Muscle layer of colon (tissue), 2 donors: ENCODE data around the gene SDS.

Source experiments
- H3K27ac ChIP-seq: one replicate; pipeline ENCODE4 v1.7.0; 2013; ENCODE audit warnings: low read depth, mild to moderate bottlenecking, low read length, moderate library complexity
- H3K27me3 ChIP-seq, 2 donors: one replicate each; pipeline ENCODE4 v1.7.0; 2013; ENCODE audit warnings: low read length in 2 of 2, mild to moderate bottlenecking in 2 of 2; ENCODE audit not compliant: insufficient read depth in 2 of 2, control insufficient read depth in 1 of 2
- H3K36me3 ChIP-seq: one replicate; pipeline ENCODE4 v1.7.0; 2013; ENCODE audit warnings: mild to moderate bottlenecking, low read length; ENCODE audit not compliant: insufficient read depth
- H3K4me1 ChIP-seq: one replicate; pipeline ENCODE4 v1.7.0; 2013; ENCODE audit warnings: mild to moderate bottlenecking, low read length; ENCODE audit not compliant: insufficient read depth
- H3K4me3 ChIP-seq, 2 donors: one replicate each; pipeline ENCODE4 v1.7.0; 2013; ENCODE audit warnings: low read length in 2 of 2, low read depth in 1 of 2, mild to moderate bottlenecking in 1 of 2, moderate library complexity in 1 of 2
- H3K9ac ChIP-seq: one replicate; pipeline ENCODE4 v1.7.0; 2013; ENCODE audit warnings: low read length
- H3K9me3 ChIP-seq: one replicate; pipeline ENCODE4 v1.7.0; 2013; ENCODE audit warnings: mild to moderate bottlenecking, low read length
- donor health status: abdominal sarcoma.
- donor health status: Adenocarcinoma of cecum.

Gene SDS

GRCh38 chr12:113403435-113404415 is at the start of gene SDS:
Gene SDS, minus strand, starts transcription at chr12:113403887. Its CDS starts 4,179 bp downstream, at chr12:113399708.
- no peak within 1 kb of the TSS for H3K9ac ChIP-seq
- no peaks in the 10 kb centered on the region for H3K36me3 ChIP-seq
- no peak within 1 kb of the TSS for H3K27ac ChIP-seq
- peaks cover 0 to 14% of the 10 kb centered on the region in 2 donors for H3K27me3 ChIP-seq
- H3K4me1 ChIP-seq: no peaks in the 10 kb centered on the region
- no peak within 1 kb of the TSS for H3K4me3 ChIP-seq
- no peaks in the 10 kb centered on the region for H3K9me3 ChIP-seq

GRCh38 chr12:113453330-113453729 is 49.6 kb upstream of the SDS start:
- H3K4me3 ChIP-seq: no peak overlapping the region

GRCh38 chr12:113452458-113452857 is 48.8 kb upstream of the SDS start:
- H3K4me1 ChIP-seq: no peaks in the 10 kb centered on the region
- H3K9me3 ChIP-seq: no peaks in the 10 kb centered on the region
- H3K4me3 ChIP-seq: no peak overlapping the region
- H3K27me3 ChIP-seq: peaks cover 0 to 3% of the 10 kb centered on the region in 2 donors
- no peak overlapping the region for H3K27ac ChIP-seq
- no peaks in the 10 kb centered on the region for H3K36me3 ChIP-seq
- no peak overlapping the region for H3K9ac ChIP-seq

More at GRCh38 chr12:113453330-113453729, 49.6 kb upstream of the SDS start:
- Histone ChIP-seq H3K27me3 (peaks cover 0 to 3% of the 10 kb centered on the region in 2 donors), H3K36me3 (no peaks in the 10 kb centered on the region), H3K27ac (no peak overlapping the region), H3K4me1 (no peaks in the 10 kb centered on the region), H3K9me3 (no peaks in the 10 kb centered on the region), H3K9ac (no peak overlapping the region)

- Histone ChIP-seq H3K4me3 (no peak overlapping the region), H3K36me3 (no peaks in the 10 kb centered on the region), H3K27ac (no peak overlapping the region), H3K4me1 (no peaks in the 10 kb centered on the region), H3K9me3 (no peaks in the 10 kb centered on the region), H3K27me3 (no peaks in the 10 kb centered on the region), H3K9ac (no peak overlapping the region)
Observed at GRCh38 chr12:113449839-113450238, 46.2 kb upstream of the SDS start.

- Histone ChIP-seq H3K9ac (no peak overlapping the region), H3K4me3 (no peak overlapping the region), H3K4me1 (no peaks in the 10 kb centered on the region), H3K27me3 (no peaks in the 10 kb centered on the region), H3K36me3 (no peaks in the 10 kb centered on the region), H3K27ac (no peak overlapping the region), H3K9me3 (no peaks in the 10 kb centered on the region)
Observed at GRCh38 chr12:113449299-113449698, 45.6 kb upstream of the SDS start.

GRCh38 chr12:113448873-113449272 is 45.2 kb upstream of the SDS start:
- Histone ChIP-seq H3K9ac (no peak overlapping the region), H3K27me3 (no peaks in the 10 kb centered on the region), H3K27ac (no peak overlapping the region), H3K36me3 (no peaks in the 10 kb centered on the region), H3K9me3 (no peaks in the 10 kb centered on the region), H3K4me3 (no peak overlapping the region), H3K4me1 (no peaks in the 10 kb centered on the region)

- peaks cover 0 to 5% of the 10 kb centered on the region in 2 donors for H3K27me3 ChIP-seq
- no peak overlapping the region for H3K9ac ChIP-seq
- no peaks in the 10 kb centered on the region for H3K9me3 ChIP-seq
Observed at GRCh38 chr12:113445544-113446171, 42.0 kb upstream of the SDS start.

GRCh38 chr12:113443030-113443539 is 39.4 kb upstream of the SDS start:
- no peaks in the 10 kb centered on the region for H3K36me3 ChIP-seq
- H3K27ac ChIP-seq: no peak overlapping the region
- H3K4me1 ChIP-seq: no peaks in the 10 kb centered on the region
- H3K4me3 ChIP-seq: no peak overlapping the region
- H3K9me3 ChIP-seq: no peaks in the 10 kb centered on the region
- no peak overlapping the region for H3K9ac ChIP-seq
- H3K27me3 ChIP-seq: peaks cover 0 to 10% of the 10 kb centered on the region in 2 donors

More at GRCh38 chr12:113445544-113446171, 42.0 kb upstream of the SDS start:
- Histone ChIP-seq H3K36me3 (no peaks in the 10 kb centered on the region), H3K27ac (no peak overlapping the region), H3K4me3 (no peak overlapping the region), H3K4me1 (no peaks in the 10 kb centered on the region)

- Histone ChIP-seq H3K4me3 (no peak overlapping the region), H3K27ac (no peak overlapping the region), H3K36me3 (no peaks in the 10 kb centered on the region), H3K9ac (no peak overlapping the region), H3K4me1 (no peaks in the 10 kb centered on the region), H3K27me3 (peaks cover 0 to 10% of the 10 kb centered on the region in 2 donors), H3K9me3 (no peaks in the 10 kb centered on the region)
Observed at GRCh38 chr12:113440947-113441782, 37.5 kb upstream of the SDS start.

- Histone ChIP-seq H3K9ac (no peak overlapping the region), H3K27me3 (peaks cover 0 to 10% of the 10 kb centered on the region in 2 donors), H3K4me1 (no peaks in the 10 kb centered on the region), H3K9me3 (no peaks in the 10 kb centered on the region), H3K36me3 (no peaks in the 10 kb centered on the region), H3K4me3 (no peak overlapping the region), H3K27ac (no peak overlapping the region)
Observed at GRCh38 chr12:113440336-113440735, 36.6 kb upstream of the SDS start.

- no peak overlapping the region for H3K9ac ChIP-seq
- no peak overlapping the region for H3K27ac ChIP-seq
- no peaks in the 10 kb centered on the region for H3K9me3 ChIP-seq
- peaks cover 0 to 10% of the 10 kb centered on the region in 2 donors for H3K27me3 ChIP-seq
- no peaks in the 10 kb centered on the region for H3K4me1 ChIP-seq
- H3K4me3 ChIP-seq: no peak overlapping the region
- H3K36me3 ChIP-seq: no peaks in the 10 kb centered on the region
Observed at GRCh38 chr12:113439606-113440030, 35.9 kb upstream of the SDS start.
